GM19099 (cell line): ENCODE results near the gene CYB5RL.

ENCODE experiments used
- POLR2A ChIP-seq: IDR thresholded peaks from 3 replicates; pipeline ENCODE4 v1.6.1; 2011; ENCODE audit warnings: low read depth; ENCODE audit not compliant: insufficient read length; ENCODE audit errors: extremely low read depth

The CYB5RL gene

GRCh38 chr1:54159733-54160316, 40.0 kb downstream of the CYB5RL start:
- no peak for TF ChIP-seq POLR2A

GRCh38 chr1:54158071-54158470, 41.8 kb downstream of the CYB5RL start:
- TF ChIP-seq POLR2A, result no peak

GRCh38 chr1:54157401-54157800, 42.4 kb downstream of the CYB5RL start:
- no peak for TF ChIP-seq POLR2A

DNA sequence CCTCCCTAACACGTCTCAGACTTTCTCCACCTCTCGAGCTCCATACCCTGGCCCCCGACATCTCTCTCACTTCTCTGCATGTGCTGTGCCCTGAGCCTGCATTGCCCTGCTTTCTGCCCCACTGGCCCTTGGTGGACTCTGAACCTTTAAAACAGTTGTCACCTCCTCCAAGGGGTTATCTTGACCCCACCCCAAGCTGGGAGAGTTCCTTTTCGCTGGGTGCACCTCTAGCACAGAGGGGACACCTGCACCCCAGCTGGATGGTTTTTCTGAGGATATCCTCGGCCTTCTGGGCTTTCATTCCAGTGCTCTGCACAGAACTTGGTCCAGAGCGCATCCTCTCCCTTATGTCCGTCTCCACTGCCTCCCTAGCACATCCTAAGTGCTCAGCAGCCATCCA, 42.8 kb downstream of the CYB5RL start:
- no peak for TF ChIP-seq POLR2A

GRCh38 chr1:54156201-54156600, 43.6 kb downstream of the CYB5RL start:
- TF ChIP-seq POLR2A, result no peak

DNA sequence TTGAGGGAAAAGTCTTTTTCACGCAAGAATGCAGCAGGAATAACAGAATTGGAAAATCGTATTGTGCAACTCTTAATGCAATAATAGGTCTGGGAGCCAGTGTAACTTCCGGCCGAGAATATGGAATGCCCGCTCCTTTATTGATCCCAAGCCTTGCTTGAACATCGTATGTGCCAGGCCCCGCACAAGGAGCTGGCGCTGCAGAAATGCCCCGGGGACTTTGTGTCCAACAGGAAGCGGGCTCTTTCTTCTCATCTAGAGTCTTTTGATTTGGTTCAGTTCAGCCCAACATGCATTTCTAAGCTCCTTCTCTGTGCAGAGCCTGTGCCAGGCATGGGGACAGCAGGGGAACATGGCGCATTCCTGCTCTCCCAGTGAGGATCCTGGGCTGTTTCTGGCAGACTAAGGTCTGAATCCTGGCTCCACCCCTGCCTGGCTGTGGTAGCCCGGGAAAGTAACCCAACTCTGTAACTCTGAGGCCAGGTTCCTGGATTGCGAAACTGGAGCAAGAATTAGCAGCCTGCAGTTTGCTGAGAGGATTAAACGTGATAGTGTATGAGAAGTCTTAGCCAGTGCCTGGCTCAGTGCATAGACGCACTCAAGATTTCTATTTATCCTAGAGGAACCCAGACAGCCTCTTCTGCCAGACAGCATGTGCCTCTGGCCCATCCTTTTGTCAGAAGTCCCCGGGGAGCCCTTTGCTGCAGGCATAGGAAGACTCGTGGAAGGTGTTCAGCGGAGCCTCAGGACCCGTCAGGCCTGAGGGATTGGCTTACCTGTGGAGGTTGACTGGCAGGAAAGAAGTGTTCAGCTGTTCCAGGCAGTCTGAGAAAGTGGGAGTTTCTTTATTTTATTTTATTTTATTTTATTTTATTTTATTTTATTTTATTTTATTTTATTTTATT, 46.0 kb downstream of the CYB5RL start:
- TF ChIP-seq POLR2A, result no peak

GRCh38 chr1:54152696-54153095, 47.1 kb downstream of the CYB5RL start, which contains the start of gene CDCP2:
Gene CDCP2 (minus strand): TSS chr1:54153000. CDS start chr1:54152922, 78 bp downstream.
- TF ChIP-seq POLR2A, result no peak

GRCh38 chr1:54151013-54151412, 48.8 kb downstream of the CYB5RL start:
- TF ChIP-seq POLR2A, result no peak
